Activated T-helper 1 cell treated with anti-CD3 and anti-CD28 coated beads, Interleukin-12 subunit alpha, Interleukin-12 subunit beta, Interleukin-2, Interleukin-4 antibody, amounts not matched to agents 30 ng/mL and 10 ng/mL and 1 ng/mL, durations not matched to agents 14 hours and 24 hours and 36 hours (primary cell): ENCODE results near the gene SNRPA1. TPM values are rescaled to one million over a fixed set of nuclear protein-coding genes. Genes with fewer than 3 reads are reported as not detected.

Experiments
- DNase-seq: peaks from one replicate; pipeline ENCODE4 v3.0.0; 2021; ENCODE audit warnings: low spot score
- H3K27ac Mint-ChIP-seq: one replicate; pipeline ENCODE4 v1.8.0; 2021; ENCODE audit warnings: mild to moderate bottlenecking, mixed read lengths
- H3K27me3 Mint-ChIP-seq: one replicate; pipeline ENCODE4 v1.8.0; 2022; ENCODE audit warnings: mild to moderate bottlenecking, moderate library complexity, mixed read lengths; ENCODE audit not compliant: insufficient read depth
- H3K36me3 Mint-ChIP-seq: one replicate; pipeline ENCODE4 v1.8.0; 2021; ENCODE audit warnings: low read depth, mixed read lengths
- H3K4me1 Mint-ChIP-seq: one replicate; pipeline ENCODE4 v1.8.0; 2021; ENCODE audit warnings: low read depth, mixed read lengths
- H3K4me3 Mint-ChIP-seq: one replicate; pipeline ENCODE4 v1.8.0; 2021; ENCODE audit warnings: mild to moderate bottlenecking, moderate library complexity, mixed read lengths
- H3K9me3 Mint-ChIP-seq: one replicate; pipeline ENCODE4 v1.8.0; 2021; ENCODE audit warnings: mixed read lengths
- intact Hi-C: fragments of 100-400 bp; cut with micrococcal nuclease; formaldehyde crosslinking; loops from one replicate; pipeline ENCODE4 v1.15.1; 2024
- total RNA-seq: library from RNA; stranded (reverse); gene quantifications from 2 replicates; pipeline ENCODE4 v1.2.3, GENCODE V29; 2022

Gene SNRPA1
- total RNA-seq, 1 donor from 2014 or later, result 184 TPM

DNA sequence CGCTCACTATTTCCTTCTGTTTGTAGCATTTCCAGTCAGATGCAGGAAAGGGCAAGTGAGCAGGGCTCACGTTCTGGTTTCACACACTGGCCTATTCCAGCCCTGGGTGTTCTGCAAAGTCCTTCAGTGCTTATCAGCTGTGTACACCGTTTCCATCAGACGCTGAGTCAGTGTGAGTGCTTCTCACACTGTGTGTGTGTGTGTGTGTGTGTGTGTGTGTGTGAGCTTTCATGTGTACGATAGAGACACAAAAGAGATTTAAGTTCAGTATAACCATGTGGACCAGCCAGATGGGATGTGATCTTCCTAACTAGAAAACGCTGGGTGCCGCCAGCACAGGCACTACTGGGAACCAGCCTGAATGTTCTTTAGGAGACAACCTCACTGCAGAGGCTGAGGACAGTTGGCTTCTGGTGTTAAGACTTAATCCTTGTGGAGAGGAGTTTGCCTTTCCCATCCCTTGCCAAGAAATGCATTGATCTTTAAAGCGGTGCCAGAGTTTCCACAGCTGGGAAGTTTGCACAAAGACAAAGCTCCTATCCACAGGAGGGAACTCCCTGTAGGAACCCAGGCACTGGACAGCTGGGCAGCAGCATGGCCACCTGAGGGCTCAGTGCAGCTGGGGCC is 39.3 kb downstream of the SNRPA1 start:
- H3K9me3 Mint-ChIP-seq, result no peaks in the 10 kb centered on the region
- peaks cover under 1% of the 10 kb centered on the region for H3K36me3 Mint-ChIP-seq
- peaks cover 18% of the 10 kb centered on the region for H3K27me3 Mint-ChIP-seq
- H3K4me1 Mint-ChIP-seq, result peaks cover 43% of the 10 kb centered on the region
- H3K4me3 Mint-ChIP-seq, result no peak overlapping the region
- H3K27ac Mint-ChIP-seq, result no peak overlapping the region
- DNase-seq, result no peak
- intact Hi-C loops, result no loop called here

DNA sequence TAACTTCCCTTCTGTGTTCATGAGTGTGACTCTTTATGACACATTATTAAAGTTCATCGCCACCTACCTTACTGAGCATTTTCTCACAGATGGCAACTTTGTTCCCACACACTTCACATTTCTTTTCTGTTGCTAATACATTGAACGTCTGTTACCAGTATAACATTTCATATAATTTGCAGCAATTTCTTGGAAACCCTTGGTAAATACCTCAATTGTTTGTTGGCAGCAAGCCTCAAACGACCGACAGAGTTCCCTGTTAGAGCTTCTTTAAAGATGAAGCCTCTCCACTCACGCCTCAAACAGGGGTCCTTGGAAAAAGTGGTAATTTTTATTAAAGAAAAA is 40.0 kb downstream of the SNRPA1 start:
- H3K4me3 Mint-ChIP-seq, result no peak overlapping the region
- no peaks in the 10 kb centered on the region for H3K9me3 Mint-ChIP-seq
- DNase-seq, result no peak
- peaks cover 48% of the 10 kb centered on the region for H3K4me1 Mint-ChIP-seq
- H3K27me3 Mint-ChIP-seq, result peaks cover 12% of the 10 kb centered on the region
- peaks cover 6% of the 10 kb centered on the region for H3K36me3 Mint-ChIP-seq
- H3K27ac Mint-ChIP-seq, result no peak overlapping the region
- intact Hi-C loops, result no loop called here

- H3K4me1 Mint-ChIP-seq, result peaks cover 54% of the 10 kb centered on the region
- intact Hi-C loops, result no loop called here
These were observed 40.6 kb downstream of the SNRPA1 start for GRCh38 chr15:101254157-101255050.

DNA sequence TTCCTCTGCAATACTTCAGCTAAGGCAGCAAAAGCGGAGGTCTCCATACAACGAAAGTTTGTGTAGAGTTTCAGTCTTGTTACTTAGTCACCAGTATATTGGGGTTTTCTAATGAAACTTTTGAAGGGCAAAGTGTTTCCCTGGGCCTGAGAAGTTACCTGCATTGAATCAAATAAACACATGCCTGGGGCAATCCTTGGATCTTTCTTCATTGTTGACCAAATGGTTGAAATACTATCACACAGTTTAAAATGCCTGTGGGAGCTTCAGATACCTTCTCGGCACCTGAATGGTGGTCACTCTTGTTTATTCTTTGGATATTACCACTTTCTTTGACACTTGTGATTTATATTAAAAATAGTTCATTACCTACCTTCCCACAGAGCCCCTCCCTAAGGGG is 42.2 kb downstream of the SNRPA1 start:
- Mint-ChIP-seq H3K4me3 (peak overlapping the region; percentile 91), H3K27me3 (no peaks in the 10 kb centered on the region), H3K4me1 (peaks cover 63% of the 10 kb centered on the region), H3K9me3 (no peaks in the 10 kb centered on the region), H3K27ac (peak overlapping the region; percentile 90), H3K36me3 (peaks cover 18% of the 10 kb centered on the region)
- intact Hi-C loops, result loop anchor here (1.0 to 2.0 kb wide), 5 partner anchors 24 to 334 kb away; partner anchors contain the start of genes LRRK1, SELENOS and SNRPA1
- no peak for DNase-seq

More at GRCh38 chr15:101254157-101255050, 40.6 kb downstream of the SNRPA1 start:
- Mint-ChIP-seq H3K9me3 (no peaks in the 10 kb centered on the region), H3K27me3 (peaks cover 9% of the 10 kb centered on the region), H3K27ac (no peak overlapping the region), H3K36me3 (peaks cover 10% of the 10 kb centered on the region), H3K4me3 (no peak overlapping the region)
- DNase-seq, result no peak

- H3K9me3 Mint-ChIP-seq, result no peaks in the 10 kb centered on the region
- peaks cover 25% of the 10 kb centered on the region for H3K36me3 Mint-ChIP-seq
These were observed 42.9 kb downstream of the SNRPA1 start, which contains the start of gene CHSY1 for GRCh38 chr15:101251830-101252820. TSS of gene CHSY1 (minus strand) at chr15:101252048. CDS start at chr15:101251456, 592 bp downstream.

GRCh38 chr15:101250873-101251829 is 43.9 kb downstream of the SNRPA1 start:
- peaks cover 33% of the 10 kb centered on the region for H3K36me3 Mint-ChIP-seq
- peak overlapping the region; percentile 86 for H3K27ac Mint-ChIP-seq
- no peaks in the 10 kb centered on the region for H3K9me3 Mint-ChIP-seq
- peak overlapping the region; percentile 88 for H3K4me3 Mint-ChIP-seq
- no peak for DNase-seq
- peaks cover 69% of the 10 kb centered on the region for H3K4me1 Mint-ChIP-seq
- intact Hi-C loops, result loop anchor here (1.0 to 2.0 kb wide), 3 partner anchors 9 to 92 kb away; no protein-coding TSS in a partner anchor
- no peaks in the 10 kb centered on the region for H3K27me3 Mint-ChIP-seq

More at GRCh38 chr15:101251830-101252820, 42.9 kb downstream of the SNRPA1 start, which contains the start of gene CHSY1:
- Mint-ChIP-seq H3K4me1 (peaks cover 69% of the 10 kb centered on the region), H3K4me3 (peak within 1 kb of the TSS; percentile 91), H3K27ac (peak within 1 kb of the TSS; percentile 90), H3K27me3 (no peaks in the 10 kb centered on the region)
- DNase-seq, result peak; percentile 88
- intact Hi-C loops, result loop anchor here (1.0 to 2.0 kb wide), 6 partner anchors 43 to 333 kb away; partner anchors contain the start of genes LRRK1 and SNRPA1

- no peaks in the 10 kb centered on the region for H3K27me3 Mint-ChIP-seq
- peak overlapping the region; percentile 88 for H3K4me3 Mint-ChIP-seq
- H3K9me3 Mint-ChIP-seq, result no peaks in the 10 kb centered on the region
- H3K27ac Mint-ChIP-seq, result peak overlapping the region; percentile 86
- H3K36me3 Mint-ChIP-seq, result peaks cover 40% of the 10 kb centered on the region
- intact Hi-C loops, result loop anchor here (1.0 to 2.0 kb wide), 3 partner anchors 8 to 92 kb away; no protein-coding TSS in a partner anchor
- no peak for DNase-seq
- peaks cover 69% of the 10 kb centered on the region for H3K4me1 Mint-ChIP-seq
These were observed 44.7 kb downstream of the SNRPA1 start for GRCh38 chr15:101250341-101250831.

DNA sequence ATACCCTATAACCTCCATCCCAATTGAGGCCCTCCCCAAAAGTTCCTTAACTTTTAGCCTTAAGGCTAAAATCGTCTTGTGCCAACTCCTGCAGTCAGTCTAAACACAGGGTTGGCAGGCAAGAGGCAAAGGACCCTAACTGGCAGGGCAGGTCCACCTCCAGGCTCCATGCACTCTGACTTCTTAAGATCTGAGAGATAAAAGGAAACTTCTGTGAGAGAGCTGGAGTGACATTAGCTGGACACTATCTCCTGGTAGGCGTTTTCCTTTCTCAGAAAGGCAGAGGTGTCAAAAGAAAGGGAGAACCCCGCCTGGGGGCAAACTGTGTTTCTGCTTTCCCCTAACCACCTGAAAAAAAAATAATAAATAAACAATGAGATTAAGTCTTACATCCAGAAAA is 46.8 kb downstream of the SNRPA1 start:
- intact Hi-C loops, result loop anchor here (5.0 kb wide), 1 partner anchor 646 kb away; the partner anchor contains the start of genes ASB7 and LINS1
- Mint-ChIP-seq H3K4me3 (peak overlapping the region; percentile 88), H3K27me3 (no peaks in the 10 kb centered on the region), H3K4me1 (peaks cover 80% of the 10 kb centered on the region), H3K36me3 (peaks cover 55% of the 10 kb centered on the region), H3K27ac (peak overlapping the region; percentile 66), H3K9me3 (no peaks in the 10 kb centered on the region)
- no peak for DNase-seq

- Mint-ChIP-seq H3K27me3 (no peaks in the 10 kb centered on the region), H3K27ac (peak overlapping the region; percentile 42), H3K9me3 (no peaks in the 10 kb centered on the region), H3K4me1 (peaks cover 83% of the 10 kb centered on the region), H3K36me3 (peaks cover 60% of the 10 kb centered on the region), H3K4me3 (peak overlapping the region; percentile 60)
- no peak for DNase-seq
- intact Hi-C loops, result loop anchor here (1.0 to 5.0 kb wide), 3 partner anchors 42 to 645 kb away; partner anchors contain the start of genes ASB7 and LINS1
These were observed 48.0 kb downstream of the SNRPA1 start for GRCh38 chr15:101246824-101247745.

- H3K36me3 Mint-ChIP-seq, result peaks cover 62% of the 10 kb centered on the region
- no peaks in the 10 kb centered on the region for H3K9me3 Mint-ChIP-seq
- H3K4me1 Mint-ChIP-seq, result peaks cover 90% of the 10 kb centered on the region
- peak overlapping the region; percentile 60 for H3K4me3 Mint-ChIP-seq
- H3K27me3 Mint-ChIP-seq, result no peaks in the 10 kb centered on the region
- peak overlapping the region; percentile 42 for H3K27ac Mint-ChIP-seq
- no peak for DNase-seq
- intact Hi-C loops, result loop anchor here (5.0 kb wide), 1 partner anchor 644 kb away; the partner anchor contains the start of genes ASB7 and LINS1
These were observed 48.7 kb downstream of the SNRPA1 start for GRCh38 chr15:101246391-101246790.
